Hematopoietic multipotent progenitor cell (in vitro differentiated cells): ENCODE results near the gene TFF2. TPM values are rescaled to one million over a fixed set of nuclear protein-coding genes. Genes with fewer than 3 reads are reported as not detected.
A peak's percentile ranks its signal among the peaks of the same experiment; 100 is the strongest.

Source experiments
- DNase-seq, 3 donors: peaks; one replicate each; pipeline ENCODE4 v3.0.0-alpha.2; 2011 to 2015; ENCODE audit warnings: low read depth in 2 of 3, low spot score in 2 of 3
- total RNA-seq: library from RNA; depleted of rRNA; stranded (reverse); fragments of >200 nt; gene quantifications from one replicate; pipeline ENCODE4 v1.2.3, GENCODE V29; 2012

TFF2 gene, protein sequence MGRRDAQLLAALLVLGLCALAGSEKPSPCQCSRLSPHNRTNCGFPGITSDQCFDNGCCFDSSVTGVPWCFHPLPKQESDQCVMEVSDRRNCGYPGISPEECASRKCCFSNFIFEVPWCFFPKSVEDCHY
- total RNA-seq, result not detected

DNA sequence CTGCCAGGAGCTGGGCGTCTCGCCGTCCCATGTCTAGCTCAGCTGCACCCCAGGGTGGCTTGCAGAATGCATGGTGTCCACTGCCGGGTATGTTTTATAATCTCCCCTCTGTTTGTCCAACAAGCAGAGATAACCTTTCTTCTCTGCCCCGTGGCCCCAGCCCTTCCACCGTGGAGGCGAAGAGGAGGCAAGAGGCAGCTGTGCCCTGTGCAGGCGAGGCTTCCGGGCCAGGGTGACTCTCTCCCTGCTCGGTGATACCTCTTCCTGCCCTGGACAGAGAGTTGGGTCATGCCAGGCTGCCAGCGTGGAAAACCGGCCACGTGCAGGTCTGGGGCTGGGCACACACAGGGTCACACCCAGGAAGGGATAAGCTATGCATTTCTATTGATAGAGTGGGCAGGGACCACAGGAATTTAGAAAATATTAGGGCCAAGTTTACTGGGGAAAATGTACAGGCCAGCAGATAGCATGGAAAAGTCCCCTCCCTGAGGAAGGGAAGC, at the start of gene TFF2:
TFF2 (minus strand) TSS at position 68 of the 500 bp plus-strand sequence; CDS start at position 31, 37 bp downstream.
- no peak for DNase-seq

DNA sequence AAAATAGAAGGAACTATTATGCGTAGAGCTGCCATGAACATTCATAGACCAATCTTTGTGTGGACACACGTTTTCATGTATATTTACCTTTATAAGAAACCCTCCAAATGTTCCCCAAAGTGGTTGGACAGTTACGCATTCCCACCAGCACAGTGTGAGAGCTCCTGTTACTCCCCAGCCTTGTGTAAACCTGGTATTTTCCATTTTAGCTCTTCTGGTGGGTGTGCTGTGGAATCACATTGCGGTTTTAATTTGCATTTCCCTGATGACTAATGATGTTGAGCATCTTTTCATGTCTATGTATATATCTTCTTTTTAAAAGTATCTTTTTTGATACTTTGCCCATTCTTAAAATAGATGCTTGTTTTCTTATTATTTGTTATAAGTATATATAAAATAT, 49.7 kb upstream of the TFF2 start:
- DNase-seq, result no peak

GRCh38 chr21:42398436-42399028, 47.7 kb upstream of the TFF2 start:
- no peak for DNase-seq

- DNase-seq, result no peak
These were observed 47.1 kb upstream of the TFF2 start for GRCh38 chr21:42397746-42398394.

GRCh38 chr21:42396799-42397745, 46.3 kb upstream of the TFF2 start:
- no peak for DNase-seq

DNA sequence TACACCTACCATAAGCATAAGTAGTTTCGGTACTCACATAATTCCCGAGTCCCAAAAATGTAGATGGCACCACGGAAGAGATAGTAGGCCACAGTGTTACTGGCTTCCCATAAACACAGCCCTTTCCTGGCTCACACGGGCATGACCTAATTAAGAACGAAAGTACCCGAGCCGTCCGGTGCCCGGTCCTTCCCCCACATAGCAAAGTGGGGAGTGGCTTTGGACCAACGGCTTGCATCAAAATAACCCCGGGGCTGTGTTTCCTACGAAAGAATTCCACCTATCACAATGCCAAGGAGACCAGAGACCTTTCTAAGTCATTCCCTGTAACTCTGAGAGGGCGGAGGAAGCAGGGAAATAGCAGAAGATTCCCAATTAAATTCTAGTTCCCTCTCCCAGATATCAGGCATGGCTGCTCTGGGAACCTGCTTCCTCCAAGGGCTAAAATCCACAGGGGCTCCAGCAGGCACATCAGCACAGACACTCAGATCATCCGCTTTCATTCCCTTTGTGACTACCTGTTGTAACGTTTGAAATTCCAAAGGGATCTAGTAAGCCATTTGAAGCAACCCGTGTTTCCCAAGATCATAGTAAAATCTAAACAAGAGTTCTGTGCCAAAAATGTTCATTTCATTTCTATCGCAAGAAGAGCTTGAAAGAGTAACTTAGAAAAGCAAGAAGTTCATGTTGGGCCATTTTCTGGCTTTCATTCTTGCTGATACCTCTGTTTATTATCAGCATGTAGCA, 45.3 kb upstream of the TFF2 start, which contains the start of gene TMPRSS3:
TMPRSS3 (minus strand) TSS at position 148 of the 747 bp plus-strand sequence. CDS start 635 bp downstream, outside the sequence.
- DNase-seq, result no peak

GRCh38 chr21:42395302-42395701, 44.5 kb upstream of the TFF2 start:
- DNase-seq, result no peak

DNA sequence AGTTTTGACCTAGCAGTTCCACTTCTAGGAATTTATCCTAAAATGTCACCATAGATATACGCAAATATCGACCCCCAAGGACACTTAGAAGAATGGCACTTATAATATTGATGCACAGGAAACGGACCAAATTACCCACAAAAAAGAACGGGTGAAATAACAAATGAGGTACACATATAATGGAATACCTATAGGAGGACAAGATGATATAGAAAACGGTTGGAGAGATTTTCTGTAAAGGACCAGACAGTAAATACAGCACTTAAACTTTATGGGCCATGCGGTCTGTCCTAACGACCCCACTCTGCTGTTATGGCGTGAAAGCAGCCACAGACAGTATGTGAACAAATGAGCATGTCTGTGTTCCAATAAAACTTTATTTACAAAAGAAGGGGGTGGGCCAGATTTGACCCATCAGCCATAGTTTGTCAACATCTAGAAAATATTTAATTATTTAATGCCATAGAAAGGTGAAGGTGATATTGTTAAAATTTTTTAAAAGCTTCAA, 42.7 kb upstream of the TFF2 start:
- DNase-seq, result no peak

- peak in 2 of 3 donors; percentile 21 to 35 for DNase-seq
These were observed 42.1 kb upstream of the TFF2 start for GRCh38 chr21:42392731-42393442.

GRCh38 chr21:42391297-42391696, 40.5 kb upstream of the TFF2 start:
- no peak for DNase-seq

- DNase-seq, result no peak
These were observed 39.9 kb upstream of the TFF2 start for GRCh38 chr21:42390696-42391095.

GRCh38 chr21:42390193-42390592, 39.4 kb upstream of the TFF2 start:
- no peak for DNase-seq

DNA sequence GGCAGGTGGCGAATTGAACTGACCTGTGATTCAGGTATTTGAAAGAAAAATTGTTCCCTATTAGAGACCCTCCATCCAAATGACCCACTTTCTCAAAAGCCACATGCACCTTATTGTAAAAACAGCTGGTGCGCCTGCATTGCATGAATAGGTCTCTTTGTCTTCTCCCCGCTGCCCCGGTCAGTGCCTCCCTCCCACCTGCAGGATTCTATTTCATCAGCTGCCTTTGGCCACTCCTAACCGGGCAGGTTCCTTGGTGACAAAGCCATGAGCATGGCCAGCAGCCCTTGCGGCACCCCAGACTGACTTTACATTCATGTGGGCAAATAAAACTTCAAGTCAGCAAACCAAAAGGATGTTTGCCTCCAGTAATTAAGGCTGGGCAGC, 38.6 kb upstream of the TFF2 start:
- no peak for DNase-seq

DNA sequence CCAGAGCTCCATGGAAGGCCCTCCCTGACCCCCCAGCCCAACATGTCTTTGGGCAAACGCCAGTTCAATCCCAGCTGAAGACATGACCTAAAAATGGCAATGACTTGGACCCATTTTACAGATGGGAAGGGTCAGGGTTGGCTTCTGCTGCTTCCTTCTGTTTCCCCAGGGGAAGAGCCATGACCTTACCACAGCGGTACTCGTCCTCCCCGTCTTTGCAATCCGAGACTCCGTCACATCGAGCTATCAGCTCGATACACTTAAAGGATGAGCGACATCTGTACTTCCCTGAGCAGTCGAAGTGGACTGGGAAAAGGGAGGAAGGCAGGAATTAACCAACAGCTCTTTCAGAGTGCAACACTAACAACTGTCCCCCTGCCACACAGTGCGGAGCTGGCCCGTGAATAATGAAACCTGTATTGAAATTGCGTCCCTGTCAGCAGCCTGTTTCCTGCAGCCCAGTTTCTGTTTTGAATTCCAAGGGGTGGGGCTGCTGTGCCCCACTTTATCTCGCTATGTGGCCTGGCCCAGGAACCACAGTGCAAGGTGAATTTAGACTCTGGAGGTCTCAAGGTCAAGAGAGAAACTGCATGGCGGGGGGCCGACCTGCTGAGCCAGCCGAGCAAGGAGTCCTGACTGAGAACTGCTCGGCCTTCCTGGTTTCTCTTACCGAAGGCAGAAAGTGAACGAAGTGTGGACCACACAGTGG, 38.1 kb upstream of the TFF2 start:
- peak in 1 of 3 donors; percentile 43 for DNase-seq

- no peak for DNase-seq
These were observed 37.1 kb upstream of the TFF2 start for GRCh38 chr21:42387843-42388340.

DNA sequence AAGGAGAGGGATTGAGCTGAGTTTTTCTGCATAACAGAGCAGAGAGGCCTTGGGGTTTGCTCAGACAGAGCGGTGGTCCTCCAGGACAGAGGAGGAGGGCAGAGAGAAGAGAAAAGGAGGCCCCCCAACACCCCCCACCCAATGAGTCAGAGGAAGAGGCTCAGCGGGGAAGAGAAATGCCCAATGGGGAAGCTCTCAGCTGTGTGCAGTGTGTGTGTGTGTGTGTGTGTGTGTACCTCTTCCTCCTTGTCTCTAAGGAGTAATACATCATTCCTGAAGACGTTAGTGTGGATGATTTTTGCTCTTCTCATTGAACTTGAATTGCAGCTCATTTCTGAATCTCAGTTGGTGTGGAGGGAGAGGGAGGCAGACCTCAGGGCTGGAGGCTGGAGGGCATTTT, 36.4 kb upstream of the TFF2 start:
- DNase-seq, result peak in 2 of 3 donors; percentile 71 to 75

- no peak for DNase-seq
These were observed 35.3 kb upstream of the TFF2 start for GRCh38 chr21:42386034-42386591.

- no peak for DNase-seq
These were observed 34.8 kb upstream of the TFF2 start for GRCh38 chr21:42385619-42386018.
